Hepatocyte (in vitro differentiated cells): Measurements from ENCODE around the gene IL17RD. TPM values are rescaled to one million over a fixed set of nuclear protein-coding genes. Genes with fewer than 3 reads are reported as not detected.

Experiments
- DNase-seq: peaks from one replicate; pipeline ENCODE4 v3.0.0-alpha.2; 2016; ENCODE audit warnings: low spot score
- H2AFZ ChIP-seq: fragments of 200-600 bp; sonication (generic); 2 replicates; pipeline ENCODE4 v1.6.0; 2016; ENCODE audit warnings: antibody characterized with exemption, mild to moderate bottlenecking
- H3K27ac ChIP-seq: fragments of 200-600 bp; sonication (generic); 2 replicates; pipeline ENCODE4 v1.5.1; 2016; ENCODE audit warnings: mild to moderate bottlenecking
- H3K27me3 ChIP-seq: fragments of 200-600 bp; sonication (generic); 2 replicates; pipeline ENCODE4 v1.6.1; 2016
- H3K36me3 ChIP-seq: fragments of 200-600 bp; sonication (generic); replicated peaks from 2 replicates; pipeline ENCODE4 v1.5.1; 2016; ENCODE audit warnings: low read depth; ENCODE audit not compliant: insufficient read depth
- H3K4me1 ChIP-seq: fragments of 200-600 bp; sonication (generic); 2 replicates; pipeline ENCODE4 v1.5.1; 2016; ENCODE audit warnings: mild to moderate bottlenecking, moderate library complexity; ENCODE audit not compliant: insufficient read depth
- H3K4me2 ChIP-seq: fragments of 200-600 bp; sonication (generic); 2 replicates; pipeline ENCODE4 v1.6.0; 2016
- H3K4me3 ChIP-seq: fragments of 200-600 bp; sonication (generic); 2 replicates; pipeline ENCODE4 v1.5.1; 2016; ENCODE audit warnings: mild to moderate bottlenecking
- H3K79me2 ChIP-seq: fragments of 200-600 bp; sonication (generic); 2 replicates; pipeline ENCODE4 v1.6.0; 2017; ENCODE audit warnings: mild to moderate bottlenecking
- H3K9me2 ChIP-seq: fragments of 200-600 bp; sonication (generic); replicated peaks from 2 replicates; pipeline ENCODE4 v1.6.0; 2017; ENCODE audit warnings: mild to moderate bottlenecking; ENCODE audit not compliant: insufficient read depth
- H3K9me3 ChIP-seq: fragments of 200-600 bp; sonication (generic); 2 replicates; pipeline ENCODE4 v1.5.1; 2016; ENCODE audit warnings: low read depth, mild to moderate bottlenecking
- H4K20me1 ChIP-seq: fragments of 200-600 bp; sonication (generic); 2 replicates; pipeline ENCODE4 v1.6.0; 2016; ENCODE audit warnings: mild to moderate bottlenecking; ENCODE audit not compliant: insufficient read depth, poor library complexity, severe bottlenecking
- CTCF ChIP-seq: fragments of 200-600 bp; sonication (generic); IDR thresholded peaks from 2 replicates; pipeline ENCODE4 v1.5.1; 2016; ENCODE audit warnings: antibody characterized with exemption, mild to moderate bottlenecking; ENCODE audit not compliant: poor library complexity
- EZH2 ChIP-seq: fragments of 200-600 bp; sonication (generic); IDR thresholded peaks from 2 replicates; pipeline ENCODE4 v1.6.1; 2016; ENCODE audit warnings: antibody characterized with exemption, mild to moderate bottlenecking, borderline replicate concordance
- EZH2phosphoT487 ChIP-seq: fragments of 200-600 bp; sonication (generic); IDR thresholded peaks from one replicate; pipeline ENCODE4 v1.6.1; 2018; ENCODE audit warnings: antibody characterized with exemption, mild to moderate bottlenecking, low read depth, moderate library complexity; ENCODE audit not compliant: unreplicated experiment, severe bottlenecking
- WGBS: methylation state at CpG from one replicate; pipeline ENCODE4 v1.1.6; 2016; ENCODE audit warnings: low lambda C conversion rate; ENCODE audit errors: missing lambda C conversion rate; 5-methylcytosine and 5-hydroxymethylcytosine counted together
- polyA plus RNA-seq: library from polyadenylated mRNA; unstranded; fragments of >200 nt; fragmentation: Nextera tagmentation; extraction: Ambion mirVana; gene quantifications from 2 replicates; pipeline ENCODE4 v1.2.1, GENCODE V29; 2016
- total RNA-seq: library from RNA; depleted of rRNA; stranded (reverse); fragments of >200 nt; gene quantifications from 2 replicates; pipeline ENCODE4 v1.2.3, GENCODE V29; 2014

IL17RD gene
- total and polyA plus RNA-seq, 2 experiments from 2014 or later = 1.7 to 6.2 TPM

DNA sequence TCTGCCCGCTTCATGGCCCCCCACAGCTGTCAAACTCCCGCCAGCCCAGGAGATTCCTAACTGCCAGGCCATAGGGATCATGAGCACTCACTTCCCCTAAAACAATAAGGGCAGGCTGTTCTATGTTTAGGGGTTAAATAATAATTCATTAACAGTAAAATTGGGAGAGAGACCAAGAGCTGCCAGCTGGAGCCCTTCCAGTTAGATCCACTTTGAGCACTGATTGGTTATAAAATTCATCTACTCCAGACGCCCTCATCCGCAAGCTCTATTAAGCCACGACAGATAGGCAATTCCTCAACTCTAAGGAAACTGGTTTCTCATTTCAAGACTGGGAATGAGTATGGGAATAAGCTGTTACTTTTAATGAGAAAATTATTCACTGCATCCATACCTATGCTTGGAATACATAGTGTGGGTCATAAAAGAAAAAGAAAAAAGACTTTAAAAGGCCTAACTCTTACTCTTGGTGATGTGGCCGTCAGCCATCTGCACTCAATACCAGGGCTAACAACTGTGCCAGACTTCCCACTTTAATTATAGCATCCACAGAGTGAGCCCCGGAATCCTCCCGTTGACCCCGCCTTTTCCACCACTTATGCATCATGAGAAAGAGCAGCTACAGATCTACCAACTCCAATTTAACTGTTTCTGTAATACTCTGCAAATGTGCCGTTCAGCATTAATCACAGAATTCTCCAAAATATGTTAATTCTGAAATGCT lies 44.5 kb downstream of the IL17RD start:
- Histone ChIP-seq H3K27me3 (no peaks in the 10 kb centered on the region), H3K4me1 (peaks cover 5% of the 10 kb centered on the region), H3K79me2 (no peaks in the 10 kb centered on the region), H3K27ac (no peak overlapping the region), H3K9me2 (no peaks in the 10 kb centered on the region), H3K9me3 (no peaks in the 10 kb centered on the region), H3K36me3 (no peaks in the 10 kb centered on the region), H3K4me3 (no peak overlapping the region), H4K20me1 (no peaks in the 10 kb centered on the region), H2AFZ (no peak overlapping the region), H3K4me2 (no peak overlapping the region)
- no peak for DNase-seq
- WGBS = 72% methylated on average over 10 of the region's 10 CpGs
- no peak for TF ChIP-seq EZH2
- TF ChIP-seq CTCF = no peak
- TF ChIP-seq EZH2phosphoT487 = no peak

GRCh38 chr3:57120040-57120439 lies 45.1 kb downstream of the IL17RD start:
- Histone ChIP-seq H2AFZ (no peak overlapping the region), H3K27ac (no peak overlapping the region), H3K9me2 (no peaks in the 10 kb centered on the region), H3K4me1 (peaks cover 5% of the 10 kb centered on the region), H3K4me3 (no peak overlapping the region), H3K4me2 (no peak overlapping the region), H4K20me1 (no peaks in the 10 kb centered on the region), H3K9me3 (no peaks in the 10 kb centered on the region), H3K79me2 (no peaks in the 10 kb centered on the region), H3K27me3 (no peaks in the 10 kb centered on the region), H3K36me3 (no peaks in the 10 kb centered on the region)
- TF ChIP-seq EZH2phosphoT487 = no peak
- TF ChIP-seq CTCF = no peak
- no peak for TF ChIP-seq EZH2
- WGBS = 59% methylated on average over 3 of the region's 3 CpGs
- no peak for DNase-seq

GRCh38 chr3:57118254-57118653 lies 46.9 kb downstream of the IL17RD start:
- H3K4me3 ChIP-seq = no peak overlapping the region
- H4K20me1 ChIP-seq = no peaks in the 10 kb centered on the region
- no peaks in the 10 kb centered on the region for H3K9me2 ChIP-seq
- no peak overlapping the region for H3K27ac ChIP-seq
- WGBS = 55% methylated on average over 3 of the region's 3 CpGs
- H3K36me3 ChIP-seq = no peaks in the 10 kb centered on the region
- H3K27me3 ChIP-seq = no peaks in the 10 kb centered on the region
- no peak overlapping the region for H3K4me2 ChIP-seq
- no peak for DNase-seq
- TF ChIP-seq EZH2 (no peak), CTCF (no peak), EZH2phosphoT487 (no peak)
- H3K79me2 ChIP-seq = no peaks in the 10 kb centered on the region
- peaks cover 5% of the 10 kb centered on the region for H3K4me1 ChIP-seq
- H3K9me3 ChIP-seq = no peaks in the 10 kb centered on the region
- no peak overlapping the region for H2AFZ ChIP-seq
